Activated T-cell treated with anti-CD3 and anti-CD28 coated beads, Interleukin-2, amount 50 U/mL, for 24 hours (primary cell): ENCODE measurements around the gene ZNF883.
"Not testable (repeated sequence)": the region's sequence is repeated elsewhere in the genome, so short reads cannot be mapped to it uniquely, and the experiment has no call there.

ENCODE experiments used
- DNase-seq: peaks from one replicate; pipeline ENCODE4 v3.0.0-alpha.2; 2020
- H3K27ac Mint-ChIP-seq: 2 replicates; pipeline ENCODE4 v1.8.0; 2020; ENCODE audit warnings: mild to moderate bottlenecking, mixed read lengths
- H3K27me3 Mint-ChIP-seq: 2 replicates; pipeline ENCODE4 v1.8.0; 2020; ENCODE audit warnings: mixed read lengths
- H3K36me3 Mint-ChIP-seq: 2 replicates; pipeline ENCODE4 v1.8.0; 2020; ENCODE audit warnings: low read depth, mixed read lengths
- H3K4me1 Mint-ChIP-seq: 2 replicates; pipeline ENCODE4 v1.8.0; 2020; ENCODE audit warnings: low read depth, mixed read lengths
- H3K4me3 Mint-ChIP-seq: 2 replicates; pipeline ENCODE4 v1.8.0; 2020; ENCODE audit warnings: mild to moderate bottlenecking, moderate library complexity, mixed read lengths
- H3K9me3 Mint-ChIP-seq: 2 replicates; pipeline ENCODE4 v1.8.0; 2020; ENCODE audit warnings: mixed read lengths

The ZNF883 gene

GRCh38 chr9:113011911-113012381 is at the start of gene ZNF883:
TSS of gene ZNF883 (minus strand) at chr9:113012192.
- Mint-ChIP-seq H3K4me1 (peaks cover 6% of the 10 kb centered on the region), H3K9me3 (peaks cover 47% of the 10 kb centered on the region), H3K27me3 (peaks cover 35% of the 10 kb centered on the region), H3K4me3 (peak within 1 kb of the TSS; percentile 69), H3K36me3 (peaks cover 14% of the 10 kb centered on the region), H3K27ac (no peak within 1 kb of the TSS)
- peak; percentile 45 for DNase-seq

DNA sequence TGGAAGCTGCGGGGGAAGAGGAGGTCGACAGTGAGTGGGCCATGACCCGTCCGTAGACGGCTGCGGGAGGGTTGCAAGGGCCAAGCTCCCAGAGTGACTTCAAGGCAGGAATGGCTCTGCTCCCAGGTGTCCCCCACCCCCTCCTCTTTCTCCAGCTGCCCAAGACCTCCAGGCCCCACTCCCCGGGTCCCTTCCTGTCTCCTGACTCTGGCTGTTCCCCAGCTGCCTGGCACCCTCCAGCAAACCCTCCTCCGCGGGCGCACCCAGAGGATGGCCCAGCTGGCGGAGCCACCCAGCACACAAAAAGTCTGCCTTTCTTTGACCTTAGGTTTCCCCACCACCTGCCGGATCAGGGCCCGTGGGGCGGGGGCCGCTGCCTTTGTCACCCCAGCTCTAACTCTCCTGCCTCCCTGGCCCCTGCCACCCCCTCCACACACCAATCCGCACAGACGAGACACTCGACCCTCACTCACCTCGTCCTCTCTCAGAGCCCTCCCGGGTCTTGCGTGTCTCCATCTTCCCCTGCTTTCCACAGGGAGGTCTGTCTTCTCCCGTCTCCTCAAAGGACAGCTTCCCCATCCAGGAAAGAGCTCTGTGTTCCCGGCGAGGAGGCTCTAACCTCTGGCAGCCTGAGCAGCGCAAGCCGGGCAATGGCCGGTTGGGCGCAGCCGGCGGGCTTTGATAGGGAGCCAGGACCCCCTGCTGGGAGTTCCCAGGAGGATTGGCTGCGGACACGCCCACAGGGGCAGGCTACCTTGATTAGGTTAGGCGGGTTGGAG is 49.3 kb upstream of the ZNF883 start:
- DNase-seq: peak; percentile 41

DNA sequence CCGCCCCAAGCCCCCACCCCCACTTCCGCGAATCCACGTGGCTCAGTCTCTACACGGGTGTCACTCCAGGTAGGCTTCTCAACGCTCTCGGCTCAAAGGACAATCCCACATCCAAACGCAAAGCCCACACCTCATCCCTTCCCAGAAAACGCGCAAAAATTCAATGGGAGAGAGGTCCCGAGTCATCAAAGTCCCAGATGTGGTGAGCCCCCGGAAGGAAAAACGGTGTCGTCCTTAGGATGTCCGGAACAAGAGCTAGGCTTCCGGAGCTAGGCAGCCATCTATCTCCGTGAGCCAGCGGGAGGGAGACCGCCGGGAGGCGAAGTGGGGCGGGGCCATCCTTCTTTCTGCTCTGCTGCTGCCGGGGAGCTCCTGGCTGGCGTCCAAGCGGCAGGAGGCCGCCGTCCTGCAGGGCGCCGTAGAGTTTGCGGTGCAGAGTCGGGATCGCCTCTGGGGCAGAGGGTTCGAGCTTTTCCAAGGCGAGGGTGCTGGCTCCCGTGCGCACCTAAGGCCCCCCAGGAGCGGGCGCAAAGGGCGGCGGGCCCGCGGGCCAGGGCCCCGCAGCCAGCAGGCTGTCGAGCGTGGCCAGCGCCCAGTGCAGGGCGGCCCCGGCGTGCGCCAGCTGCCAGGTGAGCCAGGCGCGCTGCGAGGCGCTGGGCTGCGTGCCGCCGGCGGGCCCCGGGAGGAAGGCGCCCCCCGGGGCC is 47.7 kb upstream of the ZNF883 start:
- H3K36me3 Mint-ChIP-seq, H3K4me3 Mint-ChIP-seq, H3K4me1 Mint-ChIP-seq, H3K27ac Mint-ChIP-seq: not testable (repeated sequence)
- Mint-ChIP-seq H3K9me3 (peaks cover 11% of the 10 kb centered on the region), H3K27me3 (peaks cover 18% of the 10 kb centered on the region)
- DNase-seq: peak; percentile 26

More for the DNA sequence above, 49.3 kb upstream of the ZNF883 start:
- Mint-ChIP-seq H3K27me3 (peaks cover 18% of the 10 kb centered on the region), H3K9me3 (peaks cover 11% of the 10 kb centered on the region)
- H3K4me1 Mint-ChIP-seq, H3K4me3 Mint-ChIP-seq, H3K27ac Mint-ChIP-seq, H3K36me3 Mint-ChIP-seq: not testable (repeated sequence)

- no peak overlapping the region for H3K27ac Mint-ChIP-seq
- H3K4me1 Mint-ChIP-seq: no peaks in the 10 kb centered on the region
- H3K9me3 Mint-ChIP-seq: peaks cover 11% of the 10 kb centered on the region
- H3K4me3 Mint-ChIP-seq: no peak overlapping the region
- peaks cover 7% of the 10 kb centered on the region for H3K36me3 Mint-ChIP-seq
- peaks cover 18% of the 10 kb centered on the region for H3K27me3 Mint-ChIP-seq
- DNase-seq: no peak
Measured at GRCh38 chr9:113057193-113057592, 45.2 kb upstream of the ZNF883 start.

DNA sequence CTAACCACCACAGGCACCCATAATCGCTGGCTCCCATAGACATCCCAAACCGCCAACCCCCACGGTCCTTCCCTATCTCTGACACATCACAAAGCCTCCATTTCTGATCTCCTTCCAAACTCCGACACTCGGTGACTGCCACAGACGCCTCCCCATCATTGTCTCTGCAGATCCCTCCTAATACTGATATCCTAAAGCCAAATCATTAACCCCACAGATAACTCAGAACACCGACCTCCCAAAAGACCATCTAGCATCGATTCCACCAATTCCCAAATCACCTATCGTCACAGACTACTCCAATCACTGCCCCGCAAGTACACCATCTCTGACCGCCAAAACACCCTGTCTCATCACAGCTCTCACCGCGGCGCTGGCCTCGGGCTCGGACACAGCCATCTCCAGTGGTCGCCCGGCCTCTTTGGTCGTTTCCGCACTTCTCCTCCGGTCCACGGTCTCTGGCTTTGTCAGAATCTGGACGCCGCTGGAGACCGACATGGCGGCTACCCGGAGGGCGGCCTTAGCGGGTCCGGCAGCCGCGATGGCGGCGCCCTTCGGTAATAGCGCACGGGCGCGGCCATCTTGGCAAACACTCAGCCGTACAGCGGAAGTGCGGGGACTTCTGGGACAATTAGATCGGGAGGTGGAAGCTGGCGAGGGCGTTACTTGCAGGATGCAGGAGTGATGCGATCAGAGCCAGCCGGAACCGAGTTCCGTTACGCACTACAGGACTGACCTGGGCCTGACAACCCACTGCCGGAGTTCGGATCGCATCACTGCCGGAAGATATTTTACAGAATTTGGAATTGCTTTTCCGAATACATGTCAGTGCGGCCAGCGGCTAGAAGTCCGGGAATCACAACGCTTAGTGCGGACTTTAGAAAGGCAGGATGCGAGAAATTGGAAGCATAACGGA is 44.5 kb upstream of the ZNF883 start, which contains the start of gene ZFP37:
ZFP37 (minus strand) TSS at position 534 of the 916 bp plus-strand sequence; CDS start at position 498, 36 bp downstream.
- DNase-seq: peak; percentile 85
- Mint-ChIP-seq H3K36me3 (peaks cover 7% of the 10 kb centered on the region), H3K27ac (no peak within 1 kb of the TSS), H3K9me3 (peaks cover 11% of the 10 kb centered on the region), H3K4me3 (no peak within 1 kb of the TSS), H3K4me1 (no peaks in the 10 kb centered on the region), H3K27me3 (peaks cover 18% of the 10 kb centered on the region)

GRCh38 chr9:113042884-113043657 is 31.1 kb upstream of the ZNF883 start:
- Mint-ChIP-seq H3K27me3 (no peaks in the 10 kb centered on the region), H3K9me3 (peaks cover 65% of the 10 kb centered on the region), H3K36me3 (peaks cover 74% of the 10 kb centered on the region), H3K4me3 (no peak overlapping the region), H3K27ac (no peak overlapping the region), H3K4me1 (no peaks in the 10 kb centered on the region)
- DNase-seq: no peak

DNA sequence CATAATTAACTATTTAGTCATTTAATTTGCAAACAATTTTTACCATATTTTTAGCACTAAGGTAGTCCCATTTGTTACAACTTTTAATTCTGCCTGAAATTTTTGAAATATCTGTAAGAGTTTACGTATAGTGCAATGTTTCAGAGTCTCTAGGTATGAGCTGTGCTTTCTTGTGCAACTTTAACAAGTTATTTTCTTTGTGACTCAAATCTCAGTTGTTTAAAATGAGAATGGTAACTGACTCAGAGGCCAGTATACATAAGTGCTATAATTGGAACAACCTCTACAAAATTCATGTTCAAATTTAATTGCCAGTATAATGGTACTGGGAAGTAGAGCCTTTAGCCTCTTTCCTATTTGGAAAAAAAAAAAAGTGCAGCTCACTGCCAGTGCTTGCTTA is 14.2 kb upstream of the ZNF883 start:
- H3K27me3 Mint-ChIP-seq: no peaks in the 10 kb centered on the region
- H3K27ac Mint-ChIP-seq: no peak overlapping the region
- no peak for DNase-seq
- no peaks in the 10 kb centered on the region for H3K4me1 Mint-ChIP-seq
- no peaks in the 10 kb centered on the region for H3K36me3 Mint-ChIP-seq
- no peak overlapping the region for H3K4me3 Mint-ChIP-seq
- peaks cover 57% of the 10 kb centered on the region for H3K9me3 Mint-ChIP-seq

- Mint-ChIP-seq H3K4me3 (no peak overlapping the region), H3K27ac (no peak overlapping the region), H3K4me1 (no peaks in the 10 kb centered on the region), H3K36me3 (peaks cover 3% of the 10 kb centered on the region), H3K27me3 (peaks cover 16% of the 10 kb centered on the region), H3K9me3 (peaks cover 55% of the 10 kb centered on the region)
- DNase-seq: no peak
Measured at GRCh38 chr9:113018247-113018646, 6.3 kb upstream of the ZNF883 start.

DNA sequence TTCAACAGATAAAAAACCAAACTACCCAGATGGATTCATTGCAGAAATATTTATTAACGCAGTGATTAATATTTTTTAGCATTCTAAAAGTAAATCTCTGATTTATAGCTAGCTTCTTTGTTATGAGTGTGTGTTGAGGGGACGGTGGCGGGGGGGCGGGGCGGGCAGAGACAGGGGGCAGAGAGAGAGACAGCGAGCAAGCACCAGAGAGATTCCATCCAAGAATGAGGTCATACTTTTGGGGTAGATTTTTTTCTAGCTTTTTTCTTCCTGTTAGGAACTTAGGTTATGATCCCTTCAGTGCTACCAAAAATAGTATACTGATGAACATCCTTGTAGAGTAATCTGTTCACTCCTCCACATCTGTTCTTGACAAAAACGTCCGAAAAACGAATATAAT is 500 bp upstream of the ZNF883 start:
- Mint-ChIP-seq H3K4me3 (no peak overlapping the region), H3K9me3 (peaks cover 44% of the 10 kb centered on the region), H3K27ac (no peak overlapping the region), H3K36me3 (peaks cover 12% of the 10 kb centered on the region), H3K4me1 (peaks cover 6% of the 10 kb centered on the region), H3K27me3 (peaks cover 35% of the 10 kb centered on the region)
- DNase-seq: no peak

DNA sequence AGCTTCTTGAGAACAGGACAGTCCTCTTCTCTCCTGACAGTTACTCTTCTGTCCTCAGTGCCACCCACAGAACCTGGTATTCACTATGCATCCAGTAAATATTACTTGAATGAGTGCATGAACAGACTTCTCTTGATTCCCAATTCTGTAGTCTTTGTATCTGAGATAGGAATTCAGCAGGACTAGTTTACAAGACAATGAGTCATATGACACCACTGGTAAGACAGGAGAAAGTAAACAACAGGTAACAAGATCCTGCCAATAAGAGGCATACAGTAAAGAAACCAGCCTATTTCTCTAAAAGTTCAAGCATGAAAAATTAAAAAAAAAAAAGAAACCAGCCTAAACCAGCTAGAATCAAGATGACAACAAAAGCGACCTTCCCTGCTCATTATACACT is 6.2 kb downstream of the ZNF883 start:
- H3K4me3 Mint-ChIP-seq: no peak overlapping the region
- no peak overlapping the region for H3K27ac Mint-ChIP-seq
- H3K27me3 Mint-ChIP-seq: no peaks in the 10 kb centered on the region
- no peak for DNase-seq
- H3K9me3 Mint-ChIP-seq: peaks cover 44% of the 10 kb centered on the region
- H3K4me1 Mint-ChIP-seq: no peaks in the 10 kb centered on the region
- peaks cover 30% of the 10 kb centered on the region for H3K36me3 Mint-ChIP-seq

GRCh38 chr9:112997236-112997941 is 14.6 kb downstream of the ZNF883 start:
- Mint-ChIP-seq H3K36me3 (peaks cover 48% of the 10 kb centered on the region), H3K27me3 (no peaks in the 10 kb centered on the region), H3K9me3 (peaks cover 67% of the 10 kb centered on the region), H3K4me1 (no peaks in the 10 kb centered on the region), H3K4me3 (no peak overlapping the region), H3K27ac (no peak overlapping the region)
- no peak for DNase-seq

- no peaks in the 10 kb centered on the region for H3K36me3 Mint-ChIP-seq
- no peak overlapping the region for H3K27ac Mint-ChIP-seq
- no peak for DNase-seq
- H3K27me3 Mint-ChIP-seq: peaks cover 46% of the 10 kb centered on the region
- peaks cover 3% of the 10 kb centered on the region for H3K9me3 Mint-ChIP-seq
- H3K4me1 Mint-ChIP-seq: no peaks in the 10 kb centered on the region
- H3K4me3 Mint-ChIP-seq: no peak overlapping the region
Measured at GRCh38 chr9:112971415-112971814, 40.6 kb downstream of the ZNF883 start.

- no peak overlapping the region for H3K4me3 Mint-ChIP-seq
- peaks cover 3% of the 10 kb centered on the region for H3K9me3 Mint-ChIP-seq
- no peak overlapping the region for H3K27ac Mint-ChIP-seq
- DNase-seq: no peak
- peaks cover 46% of the 10 kb centered on the region for H3K27me3 Mint-ChIP-seq
- H3K4me1 Mint-ChIP-seq: no peaks in the 10 kb centered on the region
- no peaks in the 10 kb centered on the region for H3K36me3 Mint-ChIP-seq
Measured at GRCh38 chr9:112970939-112971338, 41.1 kb downstream of the ZNF883 start.
